WTC11 (cell line): ENCODE results near the gene UBALD1. TPM values are rescaled to one million over a fixed set of nuclear protein-coding genes. Genes with fewer than 3 reads are reported as not detected.
A peak's percentile ranks its signal among the peaks of the same experiment; 100 is the strongest.

ENCODE experiments used
- ATAC-seq: fragments of 200-7000 bp; cut with Tn5 transposase; 2 replicates; pipeline ENCODE4 v1.10.0; 2021; ENCODE audit warnings: mild to moderate bottlenecking, moderate library complexity
- CTCF ChIA-PET: fragments of 300-600 bp; sonication (Branson Sonifier 250); formaldehyde crosslinking; loops from one replicate; lab custom pipeline; 2021; ENCODE audit warnings: antibody characterized with exemption; lab: Charles Lee
- POLR2A ChIA-PET: fragments of 350-600 bp; sonication (Branson Sonifier 250); formaldehyde crosslinking; loops from one replicate; lab custom pipeline; 2021; ENCODE audit warnings: antibody characterized with exemption; lab: Charles Lee
- DNase-seq: peaks from one replicate; pipeline ENCODE4 v3.0.0; 2021; ENCODE audit warnings: low spot score
- H3K27ac Mint-ChIP-seq: 2 replicates; pipeline ENCODE4 v1.8.0; 2021; ENCODE audit warnings: mixed read lengths
- H3K27me3 Mint-ChIP-seq: 2 replicates; pipeline ENCODE4 v1.8.0; 2021; ENCODE audit warnings: low read depth, mild to moderate bottlenecking, moderate library complexity, mixed read lengths
- H3K36me3 Mint-ChIP-seq: 2 replicates; pipeline ENCODE4 v1.8.0; 2021; ENCODE audit warnings: mixed read lengths
- H3K4me1 Mint-ChIP-seq: 2 replicates; pipeline ENCODE4 v1.8.0; 2022; ENCODE audit warnings: mixed read lengths
- H3K4me3 Mint-ChIP-seq: 2 replicates; pipeline ENCODE4 v1.8.0; 2021; ENCODE audit warnings: mild to moderate bottlenecking, moderate library complexity, mixed read lengths
- H3K9me3 Mint-ChIP-seq: 2 replicates; pipeline ENCODE4 v1.8.0; 2021; ENCODE audit warnings: mixed read lengths
- ESRRA ChIP-seq: sonication (generic); formaldehyde crosslinking; IDR thresholded peaks from 2 replicates; pipeline ENCODE4 v1.8.1; 2022; ENCODE audit warnings: mild to moderate bottlenecking, missing genetic modification reagents, borderline replicate concordance
- ETV6 ChIP-seq: sonication (generic); formaldehyde crosslinking; IDR thresholded peaks from 2 replicates; pipeline ENCODE4 v1.8.1; 2022; ENCODE audit warnings: mild to moderate bottlenecking, missing genetic modification reagents
- GRHL2 ChIP-seq: fragments of 250-450 bp; sonication (Bioruptor Pico); IDR thresholded peaks from 2 replicates; pipeline ENCODE4 v1.8.0; 2022; ENCODE audit warnings: mild to moderate bottlenecking, moderate library complexity; ENCODE audit not compliant: insufficient replicate concordance, severe bottlenecking
- GTF2I ChIP-seq: fragments of 250-450 bp; sonication (Bioruptor Pico); conservative IDR thresholded peaks from 2 replicates; pipeline ENCODE4 v1.4.0; 2021; ENCODE audit warnings: mild to moderate bottlenecking
- IRF2 ChIP-seq: sonication (generic); formaldehyde crosslinking; IDR thresholded peaks from 2 replicates; pipeline ENCODE4 v1.8.0; 2022; ENCODE audit warnings: low read depth, missing genetic modification reagents, borderline replicate concordance
- NFATC4 ChIP-seq: fragments of 250-450 bp; sonication (Bioruptor Pico); IDR thresholded peaks from 2 replicates; pipeline ENCODE4 v1.9.0; 2021; ENCODE audit warnings: mild to moderate bottlenecking
- NR1H2 ChIP-seq: sonication (generic); formaldehyde crosslinking; IDR thresholded peaks from 2 replicates; pipeline ENCODE4 v1.9.0; 2021; ENCODE audit warnings: mild to moderate bottlenecking, moderate library complexity, missing genetic modification reagents
- TCF7 ChIP-seq: sonication (generic); formaldehyde crosslinking; IDR thresholded peaks from 2 replicates; pipeline ENCODE4 v1.8.0; 2022; ENCODE audit warnings: mild to moderate bottlenecking, low read depth, missing genetic modification reagents, moderate library complexity
- ZBTB21 ChIP-seq: sonication (generic); formaldehyde crosslinking; IDR thresholded peaks from 2 replicates; pipeline ENCODE4 v1.8.1; 2023; ENCODE audit warnings: mild to moderate bottlenecking, missing genetic modification reagents, borderline replicate concordance
- ZNF423 ChIP-seq: fragments of 250-450 bp; sonication (Bioruptor Pico); IDR thresholded peaks from 2 replicates; pipeline ENCODE4 v2.1.2; 2022; ENCODE audit warnings: mild to moderate bottlenecking, moderate library complexity
- total RNA-seq: library from RNA; stranded (reverse); gene quantifications from 3 replicates; pipeline ENCODE4 v1.2.3, GENCODE V29; 2021
- TF ChIP-seq, protein P1 (sequence below): sonication (generic); formaldehyde crosslinking; IDR thresholded peaks from 2 replicates; pipeline ENCODE4 v1.8.0; 2022; ENCODE audit warnings: mild to moderate bottlenecking, missing genetic modification reagents
- TF ChIP-seq, protein P2 (sequence below): sonication (generic); formaldehyde crosslinking; IDR thresholded peaks from 2 replicates; pipeline ENCODE4 v1.8.1; 2023; ENCODE audit warnings: mild to moderate bottlenecking, moderate library complexity, missing genetic modification reagents
- TF ChIP-seq, protein P3 (sequence below): sonication (generic); formaldehyde crosslinking; IDR thresholded peaks from 2 replicates; pipeline ENCODE4 v1.8.1; 2022; ENCODE audit warnings: mild to moderate bottlenecking, moderate library complexity, missing genetic modification reagents

Gene UBALD1
- total RNA-seq, 1 experiment from 2014 or later, result 56.8 TPM

DNA sequence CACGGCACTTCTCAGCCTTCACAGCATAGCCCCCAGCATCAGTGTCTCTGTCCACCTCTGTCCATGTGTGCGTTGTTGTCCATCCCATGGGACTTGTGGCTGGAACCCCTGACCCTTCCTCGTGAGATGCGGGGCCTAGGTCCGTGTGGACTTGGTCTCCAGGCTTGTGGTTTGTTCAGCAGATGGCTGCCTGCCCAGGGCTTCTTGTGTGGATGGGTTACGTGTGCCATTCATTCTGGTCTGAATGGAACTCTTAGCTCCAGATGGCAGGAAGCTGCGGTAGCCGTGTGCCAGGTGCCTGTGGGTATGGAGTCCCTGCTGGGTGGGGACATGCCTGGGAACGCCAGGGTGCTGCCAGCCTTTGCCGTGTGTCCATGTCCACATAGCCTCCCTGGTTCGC lies 47.0 kb upstream of the UBALD1 start:
- no peaks in the 10 kb centered on the region for H3K27me3 Mint-ChIP-seq
- no peak for ATAC-seq

DNA sequence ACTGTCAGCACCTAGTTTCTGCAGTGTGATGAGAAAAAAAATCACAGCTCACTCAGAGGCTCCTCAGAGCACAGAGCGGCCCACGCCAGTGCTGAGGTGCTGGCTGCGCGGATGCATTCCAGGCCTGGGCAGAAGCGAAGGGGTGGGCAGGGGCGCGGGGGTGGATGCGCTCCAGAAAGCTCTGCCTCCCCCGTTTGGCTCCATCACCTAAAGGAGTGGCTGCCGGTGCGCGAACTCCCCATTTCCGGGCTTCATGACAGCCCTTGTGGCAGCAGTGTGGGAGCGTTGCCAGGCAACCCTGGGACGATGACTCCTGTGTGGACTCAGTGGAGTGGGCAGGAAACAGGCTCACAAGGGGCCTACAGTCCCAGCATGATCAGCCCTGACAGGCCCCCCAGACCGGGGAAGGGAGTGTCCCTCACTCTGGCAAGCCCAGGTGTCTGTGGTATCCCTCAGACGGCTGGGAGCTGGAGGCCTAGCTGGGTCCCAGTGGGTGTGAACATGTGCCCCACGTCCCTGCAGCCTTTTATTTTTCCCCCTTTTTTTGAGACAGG lies 45.8 kb upstream of the UBALD1 start:
- no peak for TF ChIP-seq GRHL2 (CRISPR knock-in tag)
- TF ChIP-seq ZNF423 (CRISPR knock-in tag), result no peak
- TF ChIP-seq NR1H2, result no peak
- TF ChIP-seq, protein P1, sequence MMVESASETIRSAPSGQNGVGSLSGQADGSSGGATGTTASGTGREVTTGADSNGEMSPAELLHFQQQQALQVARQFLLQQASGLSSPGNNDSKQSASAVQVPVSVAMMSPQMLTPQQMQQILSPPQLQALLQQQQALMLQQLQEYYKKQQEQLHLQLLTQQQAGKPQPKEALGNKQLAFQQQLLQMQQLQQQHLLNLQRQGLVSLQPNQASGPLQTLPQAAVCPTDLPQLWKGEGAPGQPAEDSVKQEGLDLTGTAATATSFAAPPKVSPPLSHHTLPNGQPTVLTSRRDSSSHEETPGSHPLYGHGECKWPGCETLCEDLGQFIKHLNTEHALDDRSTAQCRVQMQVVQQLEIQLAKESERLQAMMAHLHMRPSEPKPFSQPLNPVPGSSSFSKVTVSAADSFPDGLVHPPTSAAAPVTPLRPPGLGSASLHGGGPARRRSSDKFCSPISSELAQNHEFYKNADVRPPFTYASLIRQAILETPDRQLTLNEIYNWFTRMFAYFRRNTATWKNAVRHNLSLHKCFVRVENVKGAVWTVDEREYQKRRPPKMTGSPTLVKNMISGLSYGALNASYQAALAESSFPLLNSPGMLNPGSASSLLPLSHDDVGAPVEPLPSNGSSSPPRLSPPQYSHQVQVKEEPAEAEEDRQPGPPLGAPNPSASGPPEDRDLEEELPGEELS (CRISPR knock-in tag), result no peak
- no peak for TF ChIP-seq NFATC4 (CRISPR knock-in tag)
- TF ChIP-seq ZBTB21 (CRISPR knock-in tag), result no peak
- TF ChIP-seq ESRRA (CRISPR knock-in tag), result no peak
- TF ChIP-seq, protein P2, sequence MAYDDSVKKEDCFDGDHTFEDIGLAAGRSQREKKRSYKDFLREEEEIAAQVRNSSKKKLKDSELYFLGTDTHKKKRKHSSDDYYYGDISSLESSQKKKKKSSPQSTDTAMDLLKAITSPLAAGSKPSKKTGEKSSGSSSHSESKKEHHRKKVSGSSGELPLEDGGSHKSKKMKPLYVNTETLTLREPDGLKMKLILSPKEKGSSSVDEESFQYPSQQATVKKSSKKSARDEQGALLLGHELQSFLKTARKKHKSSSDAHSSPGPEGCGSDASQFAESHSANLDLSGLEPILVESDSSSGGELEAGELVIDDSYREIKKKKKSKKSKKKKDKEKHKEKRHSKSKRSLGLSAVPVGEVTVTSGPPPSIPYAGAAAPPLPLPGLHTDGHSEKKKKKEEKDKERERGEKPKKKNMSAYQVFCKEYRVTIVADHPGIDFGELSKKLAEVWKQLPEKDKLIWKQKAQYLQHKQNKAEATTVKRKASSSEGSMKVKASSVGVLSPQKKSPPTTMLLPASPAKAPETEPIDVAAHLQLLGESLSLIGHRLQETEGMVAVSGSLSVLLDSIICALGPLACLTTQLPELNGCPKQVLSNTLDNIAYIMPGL, result no peak
- TF ChIP-seq, protein P3, sequence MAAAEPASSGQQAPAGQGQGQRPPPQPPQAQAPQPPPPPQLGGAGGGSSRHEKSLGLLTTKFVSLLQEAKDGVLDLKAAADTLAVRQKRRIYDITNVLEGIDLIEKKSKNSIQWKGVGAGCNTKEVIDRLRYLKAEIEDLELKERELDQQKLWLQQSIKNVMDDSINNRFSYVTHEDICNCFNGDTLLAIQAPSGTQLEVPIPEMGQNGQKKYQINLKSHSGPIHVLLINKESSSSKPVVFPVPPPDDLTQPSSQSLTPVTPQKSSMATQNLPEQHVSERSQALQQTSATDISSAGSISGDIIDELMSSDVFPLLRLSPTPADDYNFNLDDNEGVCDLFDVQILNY (CRISPR knock-in tag), result no peak
- no peak for TF ChIP-seq TCF7 (CRISPR knock-in tag)
- no peak for TF ChIP-seq ETV6 (CRISPR knock-in tag)
- TF ChIP-seq GTF2I (CRISPR knock-in tag), result no peak
- H3K27ac Mint-ChIP-seq, result peak overlapping the region; percentile 78; the same call in 1 of the 2 replicates
- peaks cover 4% of the 10 kb centered on the region for H3K4me1 Mint-ChIP-seq
- no peak for ATAC-seq
- POLR2A ChIA-PET, result interaction anchor here (0.7 kb wide), 1 partner anchor 1507 kb away, joined by 3 read pairs; no protein-coding TSS in a partner anchor
- H3K4me3 Mint-ChIP-seq, result no peak overlapping the region
- H3K36me3 Mint-ChIP-seq, result peaks cover 11% of the 10 kb centered on the region; the same call in 1 of the 2 replicates
- CTCF ChIA-PET, result interaction anchor here (2.2 to 3.3 kb wide), 2 partner anchors 11 to 22 kb away, joined by 6 to 19 read pairs; no protein-coding TSS in a partner anchor
- no peaks in the 10 kb centered on the region for H3K9me3 Mint-ChIP-seq
- no peak for DNase-seq
- no peaks in the 10 kb centered on the region for H3K27me3 Mint-ChIP-seq

More for the DNA sequence above, 47.0 kb upstream of the UBALD1 start:
- peaks cover 8% of the 10 kb centered on the region; the same call in 1 of the 2 replicates for H3K36me3 Mint-ChIP-seq
- no peak overlapping the region for H3K27ac Mint-ChIP-seq
- DNase-seq, result no peak
- CTCF ChIA-PET, result interaction anchor here (0.6 to 3.3 kb wide), 2 partner anchors 12 to 21 kb away, joined by 3 to 19 read pairs; no protein-coding TSS in a partner anchor
- no peak overlapping the region for H3K4me3 Mint-ChIP-seq
- H3K4me1 Mint-ChIP-seq, result peaks cover 4% of the 10 kb centered on the region
- TF ChIP-seq IRF2 (CRISPR knock-in tag), result no peak
- no peaks in the 10 kb centered on the region for H3K9me3 Mint-ChIP-seq
- POLR2A ChIA-PET, result interaction anchor here (0.6 kb wide), 1 partner anchor 10 kb away, joined by 3 read pairs; no protein-coding TSS in a partner anchor

DNA sequence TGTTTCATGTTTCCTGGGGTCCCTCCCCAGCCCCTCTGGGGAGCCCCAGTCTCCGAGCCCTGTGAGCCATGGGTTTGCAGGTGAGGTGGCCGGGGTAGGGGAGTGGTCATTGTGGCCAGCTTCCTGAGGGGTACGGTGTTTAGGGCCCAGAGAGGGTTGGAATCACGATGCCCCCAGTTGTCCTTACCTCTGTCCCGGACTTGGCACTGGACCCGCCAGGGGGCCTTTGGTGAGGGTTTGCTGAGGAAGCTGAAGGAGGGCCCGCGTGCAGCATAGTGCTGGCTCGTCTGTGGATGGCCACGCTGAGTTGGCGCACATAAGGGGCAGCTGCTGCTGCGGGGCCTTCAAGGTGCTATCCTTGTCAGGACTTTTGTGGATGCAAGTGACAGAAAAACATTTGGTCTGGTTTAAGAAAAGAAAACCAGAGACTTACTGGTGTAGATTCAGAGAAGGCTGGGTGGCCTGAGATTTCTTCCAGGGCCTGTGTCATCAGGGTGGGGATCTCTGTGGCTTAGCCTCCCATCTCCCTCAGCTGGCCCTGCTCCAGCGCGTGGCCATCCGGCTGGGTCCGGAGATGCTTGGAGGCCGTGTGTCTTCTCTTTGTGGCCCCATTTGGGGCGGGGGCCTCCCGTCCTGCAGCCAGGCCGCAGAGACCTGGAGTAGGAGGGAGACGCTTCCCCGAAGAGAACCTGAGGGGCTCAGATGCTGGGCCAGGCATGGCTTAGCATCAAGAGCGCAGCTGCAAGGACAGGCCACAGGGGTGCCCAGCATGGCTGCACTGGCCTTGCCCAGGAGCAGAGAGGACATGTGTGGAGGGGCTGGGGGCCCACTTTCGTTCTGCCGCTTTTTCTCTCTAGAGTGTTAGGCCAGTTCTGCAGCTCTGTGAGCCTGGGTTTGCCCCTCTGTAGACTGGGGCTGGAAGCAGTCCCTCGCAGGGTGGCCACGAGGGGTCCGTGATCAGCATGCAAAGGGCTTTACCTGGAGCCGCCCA lies 45.0 kb upstream of the UBALD1 start:
- H3K27ac Mint-ChIP-seq, result no peak overlapping the region
- no peak for DNase-seq
- ChIA-PET CTCF (interaction anchor here (2.2 to 3.3 kb wide), 2 partner anchors 10 to 23 kb away, joined by 6 to 19 read pairs; no protein-coding TSS in a partner anchor), POLR2A (no interaction called here)
- TF ChIP-seq TCF7 (CRISPR knock-in tag), result no peak
- TF ChIP-seq, all 79 proteins: peak for 0
- H3K4me1 Mint-ChIP-seq, result peaks cover 3% of the 10 kb centered on the region
- H3K4me3 Mint-ChIP-seq, result no peak overlapping the region
- no peak for ATAC-seq
- no peaks in the 10 kb centered on the region for H3K27me3 Mint-ChIP-seq
- no peaks in the 10 kb centered on the region for H3K9me3 Mint-ChIP-seq
- H3K36me3 Mint-ChIP-seq, result peaks cover 15% of the 10 kb centered on the region; the same call in 1 of the 2 replicates
